ENCODE data around the gene NAA38. TPM values are rescaled to one million over a fixed set of nuclear protein-coding genes. Genes with fewer than 3 reads are reported as not detected.
A peak's percentile ranks its signal among the peaks of the same experiment; 100 is the strongest.

Gene NAA38
- total RNA-seq = 10 to 100 TPM; 77.1 to 85.0 TPM

GRCh38 chr17:7856811-7857712 lies at the start of gene NAA38:
Gene NAA38 (minus strand): TSS chr17:7857559. CDS start chr17:7857463, 96 bp downstream.
- Histone ChIP-seq H3K27me3 (no peaks in the 10 kb centered on the region), H3K4me3 (peak within 1 kb of the TSS; percentile 62 to 64), H3K4me1 (peaks cover 0 to 47% of the 10 kb centered on the region in 2 donors), H3K36me3 (peaks cover 19% of the 10 kb centered on the region), H3K9me3 (no peaks in the 10 kb centered on the region), H3K27ac (peak within 1 kb of the TSS; percentile 90 to 98)
- TF ChIP-seq CTCF (IDR thresholded peaks at IDR 0.05) = peak in 1 of 2 donors; percentile 74
- peak; percentile 98 for DNase-seq (ENCODE audit: low spot score)

- no peaks in the 10 kb centered on the region for H3K4me1 ChIP-seq
- DNase-seq (ENCODE audit: low spot score) = no peak
- no peak overlapping the region for H3K4me3 ChIP-seq
- H3K27ac ChIP-seq = no peak overlapping the region
- no peaks in the 10 kb centered on the region for H3K9me3 ChIP-seq
- H3K36me3 ChIP-seq = peaks cover 91% of the 10 kb centered on the region
- TF ChIP-seq CTCF (IDR thresholded peaks at IDR 0.05) = no peak
- no peaks in the 10 kb centered on the region for H3K27me3 ChIP-seq
These were observed 46.1 kb upstream of the NAA38 start for GRCh38 chr17:7903154-7904103.

- Histone ChIP-seq H3K27ac (no peak overlapping the region), H3K36me3 (peaks cover 72% of the 10 kb centered on the region)
These were observed 40.4 kb upstream of the NAA38 start for GRCh38 chr17:7897773-7898172.

GRCh38 chr17:7897090-7897489 lies 39.7 kb upstream of the NAA38 start:
- Histone ChIP-seq H3K27ac (no peak overlapping the region), H3K4me3 (no peak overlapping the region), H3K9me3 (no peaks in the 10 kb centered on the region), H3K36me3 (peaks cover 69% of the 10 kb centered on the region), H3K4me1 (no peaks in the 10 kb centered on the region), H3K27me3 (no peaks in the 10 kb centered on the region)
- no peak for TF ChIP-seq CTCF (IDR thresholded peaks at IDR 0.05)
- no peak for DNase-seq (ENCODE audit: low spot score)

More at GRCh38 chr17:7897773-7898172, 40.4 kb upstream of the NAA38 start:
- DNase-seq (ENCODE audit: low spot score) = no peak
- peak in 1 of 2 donors; percentile 67 for TF ChIP-seq CTCF (IDR thresholded peaks at IDR 0.05)
- H3K4me1 ChIP-seq = no peaks in the 10 kb centered on the region
- no peaks in the 10 kb centered on the region for H3K27me3 ChIP-seq
- no peaks in the 10 kb centered on the region for H3K9me3 ChIP-seq
- no peak overlapping the region for H3K4me3 ChIP-seq

GRCh38 chr17:7894866-7895265 lies 37.5 kb upstream of the NAA38 start:
- no peak overlapping the region for H3K27ac ChIP-seq
- H3K36me3 ChIP-seq = peaks cover 50% of the 10 kb centered on the region
- H3K4me1 ChIP-seq = peaks cover 0 to 4% of the 10 kb centered on the region in 2 donors
- no peaks in the 10 kb centered on the region for H3K27me3 ChIP-seq
- H3K4me3 ChIP-seq = no peak overlapping the region
- no peak for TF ChIP-seq CTCF (IDR thresholded peaks at IDR 0.05)
- H3K9me3 ChIP-seq = no peaks in the 10 kb centered on the region
- DNase-seq (ENCODE audit: low spot score) = no peak
